OCI-LY1 (cell line): ENCODE data around the gene PRKCE.

Experiments used
- H2AFZ ChIP-seq: fragments of 200-600 bp; sonication (generic), shearing (Covaris generic); 2 replicates; pipeline ENCODE4 v1.6.0; 2014; ENCODE audit warnings: antibody characterized with exemption, mild to moderate bottlenecking, low read length
- H3F3A ChIP-seq: fragments of 200-600 bp; sonication (generic), shearing (Covaris generic); 2 replicates; pipeline ENCODE4 v1.6.0; 2014; ENCODE audit warnings: mild to moderate bottlenecking, antibody characterized with exemption, low read length, moderate library complexity; ENCODE audit not compliant: insufficient read depth
- H3K27ac ChIP-seq: fragments of 200-600 bp; sonication (generic); 2 replicates; pipeline ENCODE4 v1.5.1; 2014; ENCODE audit warnings: low read length, mixed run types, mild to moderate bottlenecking, low read depth; ENCODE audit not compliant: poor library complexity, severe bottlenecking
- H3K27me3 ChIP-seq: fragments of 200-600 bp; sonication (generic); 2 replicates; pipeline ENCODE4 v1.6.0; 2014; ENCODE audit warnings: antibody characterized with exemption, mild to moderate bottlenecking, low read length, moderate library complexity; ENCODE audit not compliant: insufficient read depth
- H3K36me3 ChIP-seq: fragments of 200-600 bp; sonication (generic); 2 replicates; pipeline ENCODE4 v1.6.1; 2014; ENCODE audit warnings: mild to moderate bottlenecking, antibody characterized with exemption, low read length, moderate library complexity, mixed read lengths; ENCODE audit not compliant: insufficient read depth
- H3K4me1 ChIP-seq: fragments of 200-600 bp; sonication (generic); 2 replicates; pipeline ENCODE4 v1.5.1; 2014; ENCODE audit warnings: mild to moderate bottlenecking, low read length, moderate library complexity; ENCODE audit not compliant: insufficient read depth, severe bottlenecking
- H3K4me2 ChIP-seq: fragments of 200-600 bp; sonication (generic), shearing (Covaris generic); 2 replicates; pipeline ENCODE4 v1.6.1; 2014; ENCODE audit warnings: low read length
- H3K4me3 ChIP-seq: fragments of 200-600 bp; sonication (generic); 2 replicates; pipeline ENCODE4 v1.5.1; 2014; ENCODE audit warnings: low read length, low read depth, mild to moderate bottlenecking, mixed read lengths; ENCODE audit not compliant: poor library complexity, severe bottlenecking
- H3K79me2 ChIP-seq: fragments of 200-600 bp; shearing (Covaris generic); 2 replicates; pipeline ENCODE4 v1.6.1; 2016; ENCODE audit warnings: mixed run types, low read length, mixed read lengths; ENCODE audit not compliant: insufficient read depth
- H3K9ac ChIP-seq: fragments of 200-600 bp; sonication (generic), shearing (Covaris generic); 2 replicates; pipeline ENCODE4 v1.6.1; 2014; ENCODE audit warnings: mild to moderate bottlenecking, low read length, mixed read lengths
- H3K9me2 ChIP-seq: fragments of 200-600 bp; sonication (generic), shearing (Covaris generic); 2 replicates; pipeline ENCODE4 v1.6.1; 2014; ENCODE audit warnings: low read depth, mild to moderate bottlenecking, low read length, mixed read lengths
- H3K9me3 ChIP-seq: fragments of 200-600 bp; shearing (Covaris generic); 2 replicates; pipeline ENCODE4 v1.6.1; 2014; ENCODE audit warnings: low read length, mixed read lengths
- H4K20me1 ChIP-seq: fragments of 200-600 bp; sonication (generic), shearing (Covaris generic); 2 replicates; pipeline ENCODE4 v1.6.0; 2016; ENCODE audit warnings: mild to moderate bottlenecking, low read length; ENCODE audit not compliant: insufficient read depth
- EZH2 ChIP-seq: fragments of 200-600 bp; sonication (generic), shearing (Covaris generic); IDR thresholded peaks from 2 replicates; pipeline ENCODE4 v1.8.0; 2017; ENCODE audit warnings: borderline replicate concordance, mixed run types, mild to moderate bottlenecking, antibody characterized with exemption, low read length, moderate library complexity, mixed read lengths
- TF ChIP-seq, protein P1 (sequence below): fragments of 200-600 bp; sonication (generic), shearing (Covaris generic); IDR thresholded peaks from 2 replicates; pipeline ENCODE4 v1.5.1; 2017; ENCODE audit warnings: mild to moderate bottlenecking, antibody characterized with exemption, low read length, moderate library complexity, mixed read lengths

PRKCE gene

DNA sequence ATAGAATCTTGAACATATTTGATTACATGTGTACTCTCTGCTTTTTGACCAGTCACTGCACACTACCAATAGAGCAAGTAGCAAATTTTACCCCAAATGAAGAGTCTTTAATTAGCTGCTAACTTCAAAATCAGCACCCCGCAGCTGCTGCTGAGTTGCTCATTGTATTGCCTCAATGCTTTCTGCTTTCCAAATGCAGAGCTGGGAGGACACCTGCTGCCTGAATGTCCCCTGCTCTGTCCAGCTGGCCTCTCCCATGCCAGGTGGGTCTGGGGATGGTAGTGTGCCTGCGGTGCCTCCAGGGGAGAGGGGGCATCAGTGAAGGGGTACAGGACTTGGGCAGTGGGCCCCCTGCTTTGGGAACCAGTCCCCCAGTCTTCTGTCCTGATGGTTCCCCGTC is 184.8 kb downstream of the PRKCE start:
- H3K9ac ChIP-seq, result peak overlapping the region; percentile 21; the same call in 1 of the 2 replicates

DNA sequence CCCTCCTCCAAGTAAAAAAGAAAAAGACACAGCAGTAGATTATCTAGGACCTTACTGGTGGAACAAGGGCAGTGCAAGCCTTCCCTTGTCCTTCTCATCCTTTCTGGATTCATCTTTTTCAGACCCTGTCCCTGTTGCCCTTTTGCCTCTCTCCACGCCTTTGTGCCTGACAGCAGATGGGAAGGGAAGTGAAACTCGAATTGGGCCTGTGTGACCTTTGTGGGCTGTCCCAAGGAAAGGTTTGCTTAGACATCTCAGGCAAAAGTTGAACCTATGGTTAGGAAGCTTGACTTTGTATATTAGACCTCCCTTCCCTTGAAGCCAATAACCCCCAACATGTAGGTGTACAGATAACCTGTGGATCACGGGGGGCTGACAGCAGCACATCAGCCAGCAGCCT is 185.3 kb downstream of the PRKCE start:
- H3F3A ChIP-seq, result no peaks in the 10 kb centered on the region
- H3K4me2 ChIP-seq, result peak overlapping the region; percentile 50
- H3K4me3 ChIP-seq, result peak overlapping the region; percentile 8
- H3K9me3 ChIP-seq, result no peaks in the 10 kb centered on the region
- no peaks in the 10 kb centered on the region for H3K36me3 ChIP-seq
- TF ChIP-seq, protein P1, sequence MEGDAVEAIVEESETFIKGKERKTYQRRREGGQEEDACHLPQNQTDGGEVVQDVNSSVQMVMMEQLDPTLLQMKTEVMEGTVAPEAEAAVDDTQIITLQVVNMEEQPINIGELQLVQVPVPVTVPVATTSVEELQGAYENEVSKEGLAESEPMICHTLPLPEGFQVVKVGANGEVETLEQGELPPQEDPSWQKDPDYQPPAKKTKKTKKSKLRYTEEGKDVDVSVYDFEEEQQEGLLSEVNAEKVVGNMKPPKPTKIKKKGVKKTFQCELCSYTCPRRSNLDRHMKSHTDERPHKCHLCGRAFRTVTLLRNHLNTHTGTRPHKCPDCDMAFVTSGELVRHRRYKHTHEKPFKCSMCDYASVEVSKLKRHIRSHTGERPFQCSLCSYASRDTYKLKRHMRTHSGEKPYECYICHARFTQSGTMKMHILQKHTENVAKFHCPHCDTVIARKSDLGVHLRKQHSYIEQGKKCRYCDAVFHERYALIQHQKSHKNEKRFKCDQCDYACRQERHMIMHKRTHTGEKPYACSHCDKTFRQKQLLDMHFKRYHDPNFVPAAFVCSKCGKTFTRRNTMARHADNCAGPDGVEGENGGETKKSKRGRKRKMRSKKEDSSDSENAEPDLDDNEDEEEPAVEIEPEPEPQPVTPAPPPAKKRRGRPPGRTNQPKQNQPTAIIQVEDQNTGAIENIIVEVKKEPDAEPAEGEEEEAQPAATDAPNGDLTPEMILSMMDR, result no peak
- TF ChIP-seq EZH2, result no peak
- peak overlapping the region; percentile 89 for H3K27ac ChIP-seq
- peaks cover 78% of the 10 kb centered on the region for H3K4me1 ChIP-seq
- no peak overlapping the region for H2AFZ ChIP-seq
- no peaks in the 10 kb centered on the region for H3K27me3 ChIP-seq
- H4K20me1 ChIP-seq, result no peaks in the 10 kb centered on the region
- H3K9ac ChIP-seq, result peak overlapping the region; percentile 21; the same call in 1 of the 2 replicates
- H3K79me2 ChIP-seq, result no peaks in the 10 kb centered on the region
- H3K9me2 ChIP-seq, result no peaks in the 10 kb centered on the region

More for the DNA sequence above, 184.8 kb downstream of the PRKCE start:
- Histone ChIP-seq H2AFZ (no peak overlapping the region), H3K9me3 (no peaks in the 10 kb centered on the region), H3K9me2 (no peaks in the 10 kb centered on the region), H4K20me1 (no peaks in the 10 kb centered on the region), H3F3A (no peaks in the 10 kb centered on the region), H3K4me3 (peak overlapping the region; percentile 8), H3K79me2 (no peaks in the 10 kb centered on the region), H3K4me2 (peak overlapping the region; percentile 50), H3K4me1 (peaks cover 77% of the 10 kb centered on the region), H3K27ac (peak overlapping the region; percentile 89), H3K27me3 (no peaks in the 10 kb centered on the region), H3K36me3 (no peaks in the 10 kb centered on the region)
- TF ChIP-seq, protein P1, result peak; percentile 42
- no peak for TF ChIP-seq EZH2

DNA sequence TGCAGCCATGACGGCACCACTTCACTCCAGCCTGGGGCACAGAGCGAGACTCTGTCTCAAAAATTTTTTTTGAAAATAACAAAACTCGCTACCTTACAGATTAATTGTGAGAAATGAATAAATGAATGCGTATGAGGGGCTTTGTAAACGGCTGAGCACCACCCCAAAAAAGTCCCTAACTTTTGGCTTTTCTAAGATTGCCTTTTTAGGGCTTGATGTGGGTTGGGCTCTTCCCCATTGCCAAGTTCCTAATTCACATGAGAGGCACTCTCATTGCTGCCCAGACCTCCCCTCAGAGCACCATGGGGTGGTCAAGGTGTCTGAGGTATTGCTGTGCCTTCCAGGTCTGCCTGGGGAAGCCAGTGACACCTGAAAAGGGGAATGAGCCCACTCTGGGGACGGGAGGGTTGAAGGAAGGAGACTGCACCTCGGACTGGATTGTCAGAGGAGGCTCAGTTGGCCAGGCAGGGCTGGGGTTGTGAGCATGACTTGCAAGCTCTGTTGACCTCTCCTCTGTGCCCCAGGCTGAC is 186.4 kb downstream of the PRKCE start:
- H3K79me2 ChIP-seq, result no peaks in the 10 kb centered on the region

More for the DNA sequence above, 186.4 kb downstream of the PRKCE start:
- H3F3A ChIP-seq, result no peaks in the 10 kb centered on the region
- H3K36me3 ChIP-seq, result no peaks in the 10 kb centered on the region
- H3K4me3 ChIP-seq, result no peak overlapping the region
- H3K9me3 ChIP-seq, result no peaks in the 10 kb centered on the region
- H3K4me2 ChIP-seq, result peak overlapping the region; percentile 16; the same call in 1 of the 2 replicates
- H3K4me1 ChIP-seq, result peaks cover 88% of the 10 kb centered on the region
- no peak overlapping the region for H2AFZ ChIP-seq
- no peaks in the 10 kb centered on the region for H3K27me3 ChIP-seq
- no peak for TF ChIP-seq EZH2
- H3K9me2 ChIP-seq, result no peaks in the 10 kb centered on the region
- H3K27ac ChIP-seq, result peak overlapping the region; percentile 89
- H4K20me1 ChIP-seq, result no peaks in the 10 kb centered on the region
- no peak overlapping the region; the same call in 1 of the 2 replicates for H3K9ac ChIP-seq
